H9 (cell line): ENCODE results near the gene C3orf52. TPM values are rescaled to one million over a fixed set of nuclear protein-coding genes. Genes with fewer than 3 reads are reported as not detected.

Experiments
- DNase-seq: peaks from one replicate; pipeline ENCODE4 v3.0.0-alpha.2; 2017
- H2AFZ ChIP-seq: one replicate; pipeline ENCODE4 v1.6.1; 2013; ENCODE audit warnings: mild to moderate bottlenecking, low read length, control low read depth, moderate library complexity
- H2AK5ac ChIP-seq: 2 replicates; pipeline ENCODE4 v1.6.1; 2013; ENCODE audit warnings: low read length, control low read depth, mixed read lengths; ENCODE audit not compliant: insufficient read length
- H2BK120ac ChIP-seq: one replicate; pipeline ENCODE4 v1.6.1; 2013; ENCODE audit warnings: low read depth, mild to moderate bottlenecking, low read length, control low read depth, inconsistent platforms; ENCODE audit not compliant: poor library complexity, severe bottlenecking
- H2BK12ac ChIP-seq: 2 replicates; pipeline ENCODE4 v1.6.1; 2013; ENCODE audit warnings: low read length, control low read depth, mixed read lengths, low read depth; ENCODE audit not compliant: insufficient read length
- H2BK15ac ChIP-seq: 2 replicates; pipeline ENCODE4 v1.6.1; 2013; ENCODE audit warnings: low read depth, low read length, control low read depth
- H2BK20ac ChIP-seq: one replicate; pipeline ENCODE4 v1.6.1; 2013; ENCODE audit warnings: low read depth, mild to moderate bottlenecking, low read length, control low read depth, inconsistent platforms; ENCODE audit not compliant: poor library complexity, severe bottlenecking
- H2BK5ac ChIP-seq: 2 replicates; pipeline ENCODE4 v1.6.1; 2013; ENCODE audit warnings: low read length, control low read depth, mixed read lengths; ENCODE audit not compliant: insufficient read length
- H3K14ac ChIP-seq: 2 replicates; pipeline ENCODE4 v1.6.1; 2013; ENCODE audit warnings: low read length, control low read depth; ENCODE audit not compliant: insufficient read depth
- H3K18ac ChIP-seq: 2 replicates; pipeline ENCODE4 v1.6.1; 2013; ENCODE audit warnings: low read depth, mild to moderate bottlenecking, mixed read lengths, low read length, control low read depth; ENCODE audit not compliant: insufficient read length
- H3K23ac ChIP-seq: 2 replicates; pipeline ENCODE4 v1.6.1; 2013; ENCODE audit warnings: low read length, control low read depth, mixed read lengths, low read depth; ENCODE audit not compliant: insufficient read length
- H3K23me2 ChIP-seq: 2 replicates; pipeline ENCODE4 v1.6.1; 2013; ENCODE audit warnings: low read depth, mild to moderate bottlenecking, mixed read lengths, low read length, control low read depth; ENCODE audit not compliant: insufficient read length, poor library complexity, severe bottlenecking
- H3K27ac ChIP-seq: 2 replicates; pipeline ENCODE4 v1.5.1; 2013; ENCODE audit warnings: low read length, control low read depth, mixed read lengths, low read depth; ENCODE audit not compliant: insufficient read length
- H3K27me3 ChIP-seq: 2 replicates; pipeline ENCODE4 v1.6.1; 2013; ENCODE audit warnings: low read length, control low read depth, inconsistent platforms; ENCODE audit not compliant: insufficient read depth
- H3K4ac ChIP-seq: 2 replicates; pipeline ENCODE4 v1.6.1; 2013; ENCODE audit warnings: low read depth, mild to moderate bottlenecking, control low read depth, inconsistent platforms, low read length, moderate library complexity
- H3K4me1 ChIP-seq: 2 replicates; pipeline ENCODE4 v1.6.1; 2013; ENCODE audit warnings: low read length, control low read depth, inconsistent platforms; ENCODE audit not compliant: insufficient read depth
- H3K4me2 ChIP-seq: 2 replicates; pipeline ENCODE4 v1.6.1; 2013; ENCODE audit warnings: low read length, control low read depth, mixed read lengths; ENCODE audit not compliant: insufficient read length, insufficient read depth
- H3K56ac ChIP-seq: 2 replicates; pipeline ENCODE4 v1.6.1; 2013; ENCODE audit warnings: low read depth, mild to moderate bottlenecking, mixed read lengths, low read length, control low read depth; ENCODE audit not compliant: insufficient read length
- H3K79me1 ChIP-seq: 2 replicates; pipeline ENCODE4 v1.6.1; 2013; ENCODE audit warnings: low read depth, mild to moderate bottlenecking, moderate library complexity, low read length, control low read depth, inconsistent platforms; ENCODE audit not compliant: insufficient read depth, poor library complexity, severe bottlenecking
- H3K79me2 ChIP-seq: 2 replicates; pipeline ENCODE4 v1.6.1; 2013; ENCODE audit warnings: low read length, control low read depth, inconsistent platforms; ENCODE audit not compliant: insufficient read depth
- H3K9ac ChIP-seq: 2 replicates; pipeline ENCODE4 v1.6.1; 2013; ENCODE audit warnings: low read length, control low read depth, mixed read lengths; ENCODE audit not compliant: insufficient read length; ENCODE audit errors: extremely low read depth
- H3K9me3 ChIP-seq: one replicate; pipeline ENCODE4 v1.6.1; 2013; ENCODE audit warnings: low read depth, low read length, inconsistent platforms; ENCODE audit not compliant: control insufficient read depth
- H3T11ph ChIP-seq: one replicate; pipeline ENCODE4 v1.6.1; 2013; ENCODE audit warnings: mild to moderate bottlenecking, low read length, control low read depth, inconsistent platforms
- H4K20me1 ChIP-seq: one replicate; pipeline ENCODE4 v1.6.1; 2013; ENCODE audit not compliant: control insufficient read depth, insufficient read length, insufficient read depth
- H4K5ac ChIP-seq: 2 replicates; pipeline ENCODE4 v1.6.1; 2013; ENCODE audit warnings: low read depth, mild to moderate bottlenecking, mixed read lengths, low read length, control low read depth; ENCODE audit not compliant: insufficient read length
- H4K8ac ChIP-seq: replicated peaks from 2 replicates; pipeline ENCODE4 v1.6.1; 2013; ENCODE audit warnings: low read length, control low read depth, mixed read lengths, low read depth; ENCODE audit not compliant: insufficient read length
- H4K91ac ChIP-seq: 2 replicates; pipeline ENCODE4 v1.6.1; 2013; ENCODE audit warnings: low read depth, mild to moderate bottlenecking, moderate library complexity, mixed read lengths, low read length, control low read depth; ENCODE audit not compliant: insufficient read length
- H3K27ac Mint-ChIP-seq, 3 experiments: 2 replicates in 2 of 3; 3 replicates in 1 of 3; pipeline ENCODE4 v1.8.0; 2020 to 2021; ENCODE audit warnings: mixed read lengths in 3 of 3, mild to moderate bottlenecking in 1 of 3, moderate library complexity in 1 of 3
- H3K27me3 Mint-ChIP-seq: 2 replicates; pipeline ENCODE4 v1.8.0; 2021; ENCODE audit warnings: low read depth, mild to moderate bottlenecking, moderate library complexity, mixed read lengths
- H3K36me3 Mint-ChIP-seq, 3 experiments: 2 replicates in 2 of 3; 3 replicates in 1 of 3; pipeline ENCODE4 v1.8.0; 2020 to 2021; ENCODE audit warnings: low read depth in 3 of 3, mixed read lengths in 3 of 3; ENCODE audit not compliant: insufficient read depth in 1 of 3
- H3K4me1 Mint-ChIP-seq, 2 experiments: 2 replicates each; pipeline ENCODE4 v1.8.0; 2020; ENCODE audit warnings: mixed read lengths in 2 of 2
- H3K4me3 Mint-ChIP-seq, 2 experiments: 2 replicates in 1 of 2; 3 replicates in 1 of 2; pipeline ENCODE4 v1.8.0; 2020 to 2021; ENCODE audit warnings: mild to moderate bottlenecking in 2 of 2, mixed read lengths in 2 of 2, moderate library complexity in 1 of 2
- H3K9me3 Mint-ChIP-seq, 2 experiments: 2 replicates in 1 of 2; 3 replicates in 1 of 2; pipeline ENCODE4 v1.8.0; 2020; ENCODE audit warnings: mild to moderate bottlenecking in 2 of 2, mixed read lengths in 2 of 2, moderate library complexity in 1 of 2
- CTCF ChIP-seq: fragments of 200-600 bp; sonication (generic); conservative IDR thresholded peaks from 3 replicates; pipeline ENCODE4 v1.8.0; 2021; ENCODE audit warnings: antibody characterized with exemption, mild to moderate bottlenecking
- WGBS: extraction: QIAGEN DNeasy Blood & Tissue Kit; methylation state at CpG from one replicate; pipeline ENCODE4 v1.1.7; 2013; ENCODE audit warnings: missing lambda C conversion rate, low lambda C conversion rate, mixed read lengths; ENCODE audit not compliant: insufficient read length; ENCODE audit errors: extremely low coverage; 5-methylcytosine and 5-hydroxymethylcytosine counted together
- total RNA-seq: library from RNA; stranded (reverse); gene quantifications from 2 replicates; pipeline ENCODE4 v1.2.1, GENCODE V29; 2021

C3orf52 gene
- total RNA-seq, 1 experiment from 2014 or later: 11.2 TPM

- no peak overlapping the region for H3K27ac ChIP-seq
- H3K56ac ChIP-seq: no peak overlapping the region
- H3K4me2 ChIP-seq: no peak overlapping the region
- no peak for TF ChIP-seq CTCF
- Mint-ChIP-seq H3K27me3 (no peaks in the 10 kb centered on the region), H3K27ac (peak overlapping the region in 1 of 3 experiments; percentile 39; a peak in 1 of 7 replicates), H3K9me3 (peaks cover 32 to 44% of the 10 kb centered on the region in 2 experiments), H3K36me3 (peaks cover 14 to 41% (median 20%) of the 10 kb centered on the region in 3 experiments), H3K4me1 (peaks cover 0 to 15% of the 10 kb centered on the region in 2 experiments; a peak in 1 of 4 replicates), H3K4me3 (no peak overlapping the region)
- WGBS: no CpG with 5 or more reads among the region's 1 CpG
- H4K8ac ChIP-seq: no peak overlapping the region
- H2BK5ac ChIP-seq: no peak overlapping the region
- no peaks in the 10 kb centered on the region for H3K79me2 ChIP-seq
- H4K20me1 ChIP-seq: no peaks in the 10 kb centered on the region
- no peak overlapping the region for H2BK20ac ChIP-seq
- H3K9ac ChIP-seq: no peak overlapping the region
- no peaks in the 10 kb centered on the region for H3K27me3 ChIP-seq
- no peaks in the 10 kb centered on the region for H3K79me1 ChIP-seq
- H3K23ac ChIP-seq: no peak overlapping the region
- H2AK5ac ChIP-seq: no peak overlapping the region
- no peak for DNase-seq
- H3K4me1 ChIP-seq: no peaks in the 10 kb centered on the region
- H2AFZ ChIP-seq: no peak overlapping the region
- H3K14ac ChIP-seq: no peak overlapping the region
- H2BK12ac ChIP-seq: no peak overlapping the region
- H3K23me2 ChIP-seq: no peaks in the 10 kb centered on the region
- H3K18ac ChIP-seq: no peak overlapping the region
- no peak overlapping the region for H3K4ac ChIP-seq
- H2BK15ac ChIP-seq: no peak overlapping the region
- H4K91ac ChIP-seq: no peak overlapping the region
- H4K5ac ChIP-seq: no peak overlapping the region
- H3T11ph ChIP-seq: no peak overlapping the region
- no peaks in the 10 kb centered on the region for H3K9me3 ChIP-seq
- H2BK120ac ChIP-seq: no peak overlapping the region
Observed at GRCh38 chr3:112149136-112149535, 62.9 kb downstream of the C3orf52 start.
